Progenitor cell of endocrine pancreas (in vitro differentiated cells): Measurements from ENCODE around the gene SEMA4D. TPM values are rescaled to one million over a fixed set of nuclear protein-coding genes. Genes with fewer than 3 reads are reported as not detected.

Experiments
- DNase-seq: peaks from one replicate; pipeline ENCODE4 v3.0.0; 2021; ENCODE audit warnings: low spot score; ENCODE audit not compliant: unreplicated experiment
- H3K27ac Mint-ChIP-seq: 2 replicates; pipeline ENCODE4 v1.8.0; 2021; ENCODE audit warnings: mild to moderate bottlenecking, moderate library complexity, mixed read lengths
- H3K27me3 Mint-ChIP-seq: 2 replicates; pipeline ENCODE4 v1.8.0; 2021; ENCODE audit warnings: mixed read lengths
- H3K36me3 Mint-ChIP-seq: 2 replicates; pipeline ENCODE4 v1.8.0; 2022; ENCODE audit warnings: mixed read lengths; ENCODE audit not compliant: insufficient read depth
- H3K4me1 Mint-ChIP-seq: 2 replicates; pipeline ENCODE4 v1.8.0; 2021; ENCODE audit warnings: low read depth, mixed read lengths
- H3K4me3 Mint-ChIP-seq: 2 replicates; pipeline ENCODE4 v1.8.0; 2021; ENCODE audit warnings: low read depth, mild to moderate bottlenecking, moderate library complexity, mixed read lengths
- H3K9me3 Mint-ChIP-seq: 2 replicates; pipeline ENCODE4 v1.8.0; 2021; ENCODE audit warnings: low read depth, mixed read lengths
- total RNA-seq: library from RNA; stranded (reverse); gene quantifications from 2 replicates; pipeline ENCODE4 v1.2.1, GENCODE V29; 2021
- TF ChIP-seq, protein P1 (sequence below): fragments of 200-600 bp; sonication (generic); IDR thresholded peaks from one replicate; pipeline ENCODE4 v1.5.0; 2021; ENCODE audit warnings: antibody characterized with exemption, mild to moderate bottlenecking; ENCODE audit not compliant: unreplicated experiment

SEMA4D gene
- total RNA-seq, 1 donor from 2014 or later = 63.1 TPM

DNA sequence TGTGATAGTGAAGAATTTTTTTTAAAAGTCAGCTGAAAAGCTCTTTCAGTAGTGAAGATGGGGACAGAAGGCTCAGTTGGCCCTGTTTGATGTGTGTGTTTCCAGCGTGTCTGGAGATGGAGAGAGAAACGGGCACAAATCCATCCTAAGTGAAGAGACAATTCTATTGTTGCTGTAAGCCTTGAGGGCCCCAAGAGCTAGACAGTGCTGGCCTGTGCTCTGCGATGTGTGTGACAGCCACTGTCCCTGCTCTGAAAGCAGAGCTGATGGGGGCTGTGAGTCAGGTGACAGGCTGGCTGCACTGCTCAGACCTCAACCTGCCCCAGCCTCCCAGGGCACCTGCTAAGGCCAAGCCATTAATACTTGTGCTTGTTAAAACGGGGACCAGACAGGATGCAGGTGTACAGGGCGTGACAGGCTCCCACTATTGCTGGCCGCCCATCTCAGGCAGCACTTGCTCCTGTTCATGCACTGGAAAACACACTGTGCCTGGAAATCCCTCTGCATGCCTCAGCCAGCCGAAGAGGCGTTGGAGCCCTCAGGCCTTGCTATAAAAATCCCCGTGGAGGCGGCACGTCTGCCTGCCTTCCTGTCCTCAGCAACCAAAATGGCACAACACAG, 44.6 kb upstream of the SEMA4D start:
- Mint-ChIP-seq H3K27ac (no peak overlapping the region), H3K4me3 (no peak overlapping the region)

DNA sequence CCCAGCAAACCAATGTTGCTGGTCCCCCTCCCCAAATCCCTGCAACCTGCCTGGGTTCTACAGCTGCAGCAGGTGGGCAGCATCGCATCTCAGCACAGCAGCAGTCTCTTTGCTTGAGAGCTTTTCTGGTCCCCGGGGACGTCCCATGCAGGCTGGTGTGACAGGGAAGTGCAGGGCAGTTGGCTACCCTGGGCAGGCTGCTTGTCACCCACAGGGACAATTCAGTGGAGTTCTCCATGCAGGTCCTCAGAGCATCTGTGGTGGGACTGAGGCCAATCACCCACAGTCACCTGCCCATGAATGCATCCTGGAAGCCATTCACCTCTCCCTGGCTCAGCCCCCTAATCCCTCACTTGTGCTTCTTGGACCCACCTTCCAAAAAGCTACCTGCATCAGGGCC, 43.9 kb upstream of the SEMA4D start:
- H3K36me3 Mint-ChIP-seq = peaks cover 2% of the 10 kb centered on the region
- no peak for DNase-seq
- H3K4me3 Mint-ChIP-seq = no peak overlapping the region
- peaks cover 1% of the 10 kb centered on the region for H3K4me1 Mint-ChIP-seq
- peaks cover 13% of the 10 kb centered on the region for H3K9me3 Mint-ChIP-seq
- no peaks in the 10 kb centered on the region for H3K27me3 Mint-ChIP-seq
- no peak overlapping the region for H3K27ac Mint-ChIP-seq
- TF ChIP-seq, protein P1, sequence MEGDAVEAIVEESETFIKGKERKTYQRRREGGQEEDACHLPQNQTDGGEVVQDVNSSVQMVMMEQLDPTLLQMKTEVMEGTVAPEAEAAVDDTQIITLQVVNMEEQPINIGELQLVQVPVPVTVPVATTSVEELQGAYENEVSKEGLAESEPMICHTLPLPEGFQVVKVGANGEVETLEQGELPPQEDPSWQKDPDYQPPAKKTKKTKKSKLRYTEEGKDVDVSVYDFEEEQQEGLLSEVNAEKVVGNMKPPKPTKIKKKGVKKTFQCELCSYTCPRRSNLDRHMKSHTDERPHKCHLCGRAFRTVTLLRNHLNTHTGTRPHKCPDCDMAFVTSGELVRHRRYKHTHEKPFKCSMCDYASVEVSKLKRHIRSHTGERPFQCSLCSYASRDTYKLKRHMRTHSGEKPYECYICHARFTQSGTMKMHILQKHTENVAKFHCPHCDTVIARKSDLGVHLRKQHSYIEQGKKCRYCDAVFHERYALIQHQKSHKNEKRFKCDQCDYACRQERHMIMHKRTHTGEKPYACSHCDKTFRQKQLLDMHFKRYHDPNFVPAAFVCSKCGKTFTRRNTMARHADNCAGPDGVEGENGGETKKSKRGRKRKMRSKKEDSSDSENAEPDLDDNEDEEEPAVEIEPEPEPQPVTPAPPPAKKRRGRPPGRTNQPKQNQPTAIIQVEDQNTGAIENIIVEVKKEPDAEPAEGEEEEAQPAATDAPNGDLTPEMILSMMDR = no peak

More for the DNA sequence above, 44.6 kb upstream of the SEMA4D start:
- peaks cover 1% of the 10 kb centered on the region for H3K4me1 Mint-ChIP-seq
- H3K9me3 Mint-ChIP-seq = peaks cover 13% of the 10 kb centered on the region
- H3K36me3 Mint-ChIP-seq = peaks cover 2% of the 10 kb centered on the region
- no peak for DNase-seq
- TF ChIP-seq, protein P1 = no peak
- H3K27me3 Mint-ChIP-seq = no peaks in the 10 kb centered on the region

- TF ChIP-seq, protein P1 = no peak
- no peak overlapping the region for H3K4me3 Mint-ChIP-seq
- H3K27me3 Mint-ChIP-seq = no peaks in the 10 kb centered on the region
- H3K4me1 Mint-ChIP-seq = peaks cover 9% of the 10 kb centered on the region
- H3K9me3 Mint-ChIP-seq = no peaks in the 10 kb centered on the region
- DNase-seq = no peak
- H3K27ac Mint-ChIP-seq = no peak overlapping the region
- H3K36me3 Mint-ChIP-seq = no peaks in the 10 kb centered on the region
These were observed 41.5 kb upstream of the SEMA4D start for GRCh38 chr9:89539374-89539773.

DNA sequence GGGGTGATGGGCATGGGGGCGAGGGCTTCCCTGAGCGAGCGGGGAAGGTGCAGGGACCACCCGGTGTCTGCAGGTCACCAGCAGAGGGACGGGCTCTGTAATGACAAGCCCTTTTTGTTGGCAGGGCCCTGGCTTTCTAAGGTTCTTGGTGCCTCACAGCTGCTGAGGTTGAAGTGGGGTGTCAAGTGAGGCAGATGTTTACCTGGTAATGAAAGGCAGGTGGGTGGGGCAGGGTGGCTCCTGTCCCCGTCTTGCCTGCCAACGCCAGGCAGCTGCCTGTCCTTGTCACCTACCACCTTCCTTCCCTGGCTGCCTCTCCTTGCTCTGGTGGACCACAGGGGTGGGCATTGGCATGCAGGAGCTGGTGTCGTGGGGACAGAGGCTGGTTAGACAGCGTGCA, 41.0 kb upstream of the SEMA4D start:
- H3K36me3 Mint-ChIP-seq = no peaks in the 10 kb centered on the region
- TF ChIP-seq, protein P1 = no peak
- no peak overlapping the region for H3K27ac Mint-ChIP-seq
- no peak overlapping the region for H3K4me3 Mint-ChIP-seq
- no peaks in the 10 kb centered on the region for H3K9me3 Mint-ChIP-seq
- peaks cover 13% of the 10 kb centered on the region for H3K4me1 Mint-ChIP-seq
- no peaks in the 10 kb centered on the region for H3K27me3 Mint-ChIP-seq
- no peak for DNase-seq

DNA sequence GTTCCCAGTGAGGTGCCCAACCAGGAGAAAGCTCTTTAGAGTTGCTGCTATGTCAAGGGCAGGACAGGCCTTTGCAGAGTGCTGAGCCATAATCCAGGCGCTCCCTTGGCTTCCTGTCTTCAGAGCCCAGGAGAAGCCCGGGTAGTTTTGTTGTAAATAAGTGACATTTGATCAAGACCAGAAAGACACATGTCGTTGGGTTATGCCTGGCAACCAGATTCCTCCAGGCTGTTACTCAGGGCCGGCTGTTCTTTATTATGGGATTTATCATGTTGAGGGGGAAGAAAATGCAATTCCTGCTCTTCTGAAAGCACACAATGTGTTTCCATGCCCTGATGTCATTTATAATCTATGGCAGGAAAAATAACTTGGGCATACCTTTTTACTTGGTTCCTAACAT, 39.3 kb upstream of the SEMA4D start:
- H3K9me3 Mint-ChIP-seq = no peaks in the 10 kb centered on the region
- TF ChIP-seq, protein P1 = no peak
- no peaks in the 10 kb centered on the region for H3K36me3 Mint-ChIP-seq
- no peak for DNase-seq
- H3K4me3 Mint-ChIP-seq = no peak overlapping the region
- H3K27me3 Mint-ChIP-seq = no peaks in the 10 kb centered on the region
- H3K27ac Mint-ChIP-seq = no peak overlapping the region
- H3K4me1 Mint-ChIP-seq = peaks cover 23% of the 10 kb centered on the region
